ENCODE measurements around the gene FAM114A2. TPM values are rescaled to one million over a fixed set of nuclear protein-coding genes. Genes with fewer than 3 reads are reported as not detected.
"Not testable (repeated sequence)": the region's sequence is repeated elsewhere in the genome, so short reads cannot be mapped to it uniquely, and the experiment has no call there.

Gene FAM114A2
- total RNA-seq, 1 donor from 2014 or later = 5.5 TPM

- no peak for DNase-seq (ENCODE audit: low read depth)
- H3K4me3 ChIP-seq (ENCODE audit: low read depth, low read length) = no peak overlapping the region
- TF ChIP-seq CTCF (conservative IDR thresholded peaks at IDR 0.05; ENCODE audit: low read depth, low read length) = no peak
These were observed 39.6 kb upstream of the FAM114A2 start for GRCh38 chr5:154078272-154078671.

- DNase-seq (ENCODE audit: low read depth) = peak; percentile 59
- no peak overlapping the region for H3K4me3 ChIP-seq (ENCODE audit: low read depth, low read length)
- TF ChIP-seq CTCF (conservative IDR thresholded peaks at IDR 0.05; ENCODE audit: low read depth, low read length) = no peak
These were observed 39.0 kb upstream of the FAM114A2 start for GRCh38 chr5:154077696-154078095.

GRCh38 chr5:154076240-154076922, 37.7 kb upstream of the FAM114A2 start:
- no peak overlapping the region for H3K4me3 ChIP-seq (ENCODE audit: low read depth, low read length)
- DNase-seq (ENCODE audit: low read depth) = no peak
- TF ChIP-seq CTCF (conservative IDR thresholded peaks at IDR 0.05; ENCODE audit: low read depth, low read length) = no peak

GRCh38 chr5:154072414-154073171, 33.9 kb upstream of the FAM114A2 start:
- DNase-seq (ENCODE audit: low read depth) = no peak
- peak; percentile 95 for TF ChIP-seq CTCF (conservative IDR thresholded peaks at IDR 0.05; ENCODE audit: low read depth, low read length)
- H3K4me3 ChIP-seq (ENCODE audit: low read depth, low read length) = no peak overlapping the region

GRCh38 chr5:154071799-154072413, 33.2 kb upstream of the FAM114A2 start:
- no peak overlapping the region for H3K4me3 ChIP-seq (ENCODE audit: low read depth, low read length)
- no peak for TF ChIP-seq CTCF (conservative IDR thresholded peaks at IDR 0.05; ENCODE audit: low read depth, low read length)
- no peak for DNase-seq (ENCODE audit: low read depth)

- not testable (repeated sequence) for H3K4me3 ChIP-seq (ENCODE audit: low read depth, low read length); DNase-seq (ENCODE audit: low read depth)
These were observed 31.1 kb upstream of the FAM114A2 start for GRCh38 chr5:154069854-154070253.

- DNase-seq (ENCODE audit: low read depth) = no peak
- no peak for TF ChIP-seq CTCF (conservative IDR thresholded peaks at IDR 0.05; ENCODE audit: low read depth, low read length)
- no peak overlapping the region for H3K4me3 ChIP-seq (ENCODE audit: low read depth, low read length)
These were observed 27.3 kb upstream of the FAM114A2 start for GRCh38 chr5:154065971-154066370.

Measured in epithelial cell of proximal tubule (primary cell).